Retina (tissue), 1 donor: ENCODE results near the gene GMCL1.
"Not testable (repeated sequence)": the region's sequence is repeated elsewhere in the genome, so short reads cannot be mapped to it uniquely, and the experiment has no call there.

ENCODE experiments used
- DNase-seq: peaks from one replicate; pipeline ENCODE4 v3.0.0-alpha.2; 2016

The GMCL1 gene, protein sequence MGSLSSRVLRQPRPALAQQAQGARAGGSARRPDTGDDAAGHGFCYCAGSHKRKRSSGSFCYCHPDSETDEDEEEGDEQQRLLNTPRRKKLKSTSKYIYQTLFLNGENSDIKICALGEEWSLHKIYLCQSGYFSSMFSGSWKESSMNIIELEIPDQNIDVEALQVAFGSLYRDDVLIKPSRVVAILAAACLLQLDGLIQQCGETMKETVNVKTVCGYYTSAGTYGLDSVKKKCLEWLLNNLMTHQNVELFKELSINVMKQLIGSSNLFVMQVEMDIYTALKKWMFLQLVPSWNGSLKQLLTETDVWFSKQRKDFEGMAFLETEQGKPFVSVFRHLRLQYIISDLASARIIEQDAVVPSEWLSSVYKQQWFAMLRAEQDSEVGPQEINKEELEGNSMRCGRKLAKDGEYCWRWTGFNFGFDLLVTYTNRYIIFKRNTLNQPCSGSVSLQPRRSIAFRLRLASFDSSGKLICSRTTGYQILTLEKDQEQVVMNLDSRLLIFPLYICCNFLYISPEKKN

DNA sequence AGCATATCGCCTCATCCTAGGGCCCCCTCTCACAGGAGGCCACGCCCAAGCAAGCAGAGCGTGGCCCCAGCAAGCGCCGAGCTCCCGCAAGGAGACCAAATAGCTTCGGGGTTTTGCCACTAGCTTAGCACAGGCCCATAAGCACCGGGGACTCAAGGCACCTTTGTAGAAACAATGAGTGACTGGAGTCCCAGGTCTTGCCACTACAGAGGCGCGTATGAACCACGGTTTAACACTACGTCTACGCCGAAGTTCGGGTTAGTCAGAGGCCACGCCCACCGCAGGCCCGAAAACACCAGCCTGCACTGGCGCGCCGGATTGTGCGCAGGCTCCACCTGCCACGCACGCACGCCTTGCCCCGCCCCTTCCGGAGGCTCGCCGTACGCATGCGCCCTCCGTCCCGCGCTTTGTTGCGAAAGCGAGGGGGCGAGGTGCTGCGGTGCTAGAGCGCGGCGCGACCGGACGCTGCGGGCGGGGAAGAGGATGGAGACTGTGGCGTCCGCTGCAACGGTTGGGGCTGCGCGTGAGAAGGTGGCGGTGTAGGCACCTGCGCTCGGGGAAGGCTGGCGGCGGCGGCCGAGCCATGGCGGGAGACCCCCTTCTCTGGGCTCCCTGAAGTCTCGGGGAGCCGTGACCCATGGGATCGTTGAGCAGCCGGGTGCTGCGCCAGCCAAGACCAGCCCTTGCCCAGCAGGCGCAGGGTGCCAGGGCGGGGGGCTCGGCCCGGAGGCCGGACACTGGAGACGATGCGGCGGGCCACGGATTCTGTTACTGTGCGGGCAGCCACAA is at the start of gene GMCL1:
Gene GMCL1, plus strand, starts transcription at position 405 of the 789 bp plus-strand sequence. Its CDS starts 233 bp downstream, at position 638.
- DNase-seq = peak; percentile 98

DNA sequence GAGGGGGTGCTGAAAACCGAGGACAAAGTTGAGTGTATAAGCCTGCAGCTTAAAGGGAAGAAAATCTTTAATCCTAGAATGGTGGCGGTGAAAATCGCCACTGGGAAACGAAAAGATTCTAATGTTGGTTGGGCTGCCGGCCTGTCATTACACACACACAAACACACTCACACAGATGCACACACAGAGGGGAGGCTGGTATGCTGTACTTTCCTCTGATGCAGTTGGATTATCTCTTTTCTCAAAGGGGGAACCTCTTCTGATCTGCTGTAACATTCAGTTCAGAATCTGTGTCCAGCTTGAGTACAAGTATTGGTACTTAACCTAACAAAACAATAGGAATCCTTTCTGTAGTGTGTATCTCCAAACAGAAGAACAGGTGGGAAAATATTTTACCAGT is 48.5 kb upstream of the GMCL1 start:
- no peak for DNase-seq

DNA sequence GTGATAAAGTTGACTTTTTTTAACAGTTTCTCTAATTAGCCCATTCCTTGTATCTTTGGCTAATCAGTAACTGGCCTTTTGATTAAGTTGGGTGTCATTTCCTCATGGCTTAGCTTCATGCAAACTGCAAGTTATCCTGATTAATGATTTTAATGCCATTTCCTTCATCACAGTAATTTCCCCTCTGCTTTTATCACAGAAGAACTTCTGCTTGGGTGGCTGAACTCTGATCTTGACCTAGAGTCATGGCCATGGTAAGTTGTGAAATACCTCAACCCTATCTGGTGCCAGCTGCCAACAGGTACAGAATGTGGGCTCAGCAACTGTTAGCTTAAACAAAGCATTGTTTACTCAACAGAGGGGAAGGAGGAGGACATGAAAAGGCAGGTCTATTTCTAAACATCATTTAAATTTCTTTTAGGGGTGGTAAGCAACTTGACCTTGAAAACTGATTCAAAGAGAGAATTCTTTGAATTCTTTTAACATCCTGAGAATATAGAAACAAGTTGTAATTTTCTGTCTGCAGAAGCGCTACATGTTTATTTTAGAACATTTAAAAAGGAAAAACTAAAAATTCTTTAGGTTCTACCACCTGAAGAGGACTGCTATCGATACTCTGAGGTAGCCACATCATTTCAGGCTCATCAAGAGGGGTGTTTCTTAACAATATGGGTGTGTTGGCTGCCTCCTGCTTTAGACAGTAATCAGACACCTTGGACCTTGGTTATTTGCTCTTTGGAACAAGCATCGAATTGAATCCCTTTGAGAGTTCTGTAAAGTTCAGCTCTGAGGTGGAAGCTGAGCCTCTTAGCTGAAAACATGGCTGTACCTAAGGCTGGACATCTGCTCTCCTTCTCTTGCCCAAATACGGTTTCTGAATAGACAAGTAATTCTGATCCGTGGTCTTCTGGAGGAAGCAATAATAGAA is 47.9 kb upstream of the GMCL1 start:
- no peak for DNase-seq

DNA sequence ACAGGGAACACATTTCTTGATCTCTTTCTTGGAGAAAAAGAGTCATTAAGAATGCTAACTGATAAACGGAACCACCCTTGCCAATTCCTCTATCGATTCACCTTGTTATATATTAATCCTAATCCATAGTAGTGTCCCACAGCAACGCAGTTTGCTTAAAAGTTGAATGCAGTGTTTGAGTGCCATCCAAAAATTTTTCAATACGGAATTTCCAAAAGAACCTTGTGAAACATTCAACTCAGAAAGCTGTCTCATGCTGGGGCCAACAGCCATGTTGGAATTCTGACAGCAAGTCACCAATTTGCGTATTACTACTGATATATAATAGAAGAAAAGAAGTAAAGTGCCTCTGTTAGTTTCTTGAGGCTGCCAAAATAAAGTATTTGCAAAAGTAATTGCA is 45.2 kb upstream of the GMCL1 start:
- no peak for DNase-seq

DNA sequence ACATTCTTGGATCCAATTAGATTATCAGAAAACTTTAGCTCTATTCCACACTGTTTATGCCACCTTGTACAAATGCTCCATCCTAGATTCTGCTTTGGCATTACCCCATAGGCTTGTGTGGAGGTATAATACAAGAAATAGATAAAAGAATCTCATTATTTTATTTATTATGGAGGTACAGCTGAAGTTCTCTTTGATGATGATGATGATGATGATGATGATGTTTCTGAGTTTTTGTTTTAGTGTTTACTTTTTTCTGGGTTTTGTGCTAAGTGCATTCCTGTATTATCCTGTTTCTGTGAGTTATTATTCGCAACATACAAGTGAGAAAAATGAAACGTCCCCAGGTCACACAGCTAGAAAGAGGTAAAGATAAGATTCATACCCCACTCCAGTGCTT is 44.1 kb upstream of the GMCL1 start:
- DNase-seq = no peak

DNA sequence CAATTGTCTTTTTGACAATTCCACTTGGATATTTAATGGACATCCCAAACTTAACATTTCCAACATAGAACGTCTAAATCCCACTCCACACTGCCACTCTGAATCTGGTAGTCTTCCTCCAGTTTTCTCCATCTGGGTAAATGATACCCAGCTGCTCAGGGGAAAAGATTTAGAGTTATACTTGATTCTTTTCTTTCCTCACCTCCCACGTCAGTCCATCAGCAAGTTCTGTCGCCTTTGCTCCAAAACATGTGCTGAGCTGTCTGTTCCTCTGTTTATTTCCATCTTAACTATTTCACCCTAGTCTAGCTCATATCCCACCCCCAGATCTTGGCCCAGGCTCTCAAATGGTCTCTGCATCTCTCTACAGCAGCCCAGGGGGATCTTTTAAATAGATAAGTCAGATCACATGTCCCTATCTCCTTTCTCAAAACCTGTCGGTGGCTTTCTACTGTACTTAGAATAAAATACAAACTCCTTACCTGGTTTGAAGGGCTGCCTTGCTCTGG is 43.4 kb upstream of the GMCL1 start:
- DNase-seq = no peak

DNA sequence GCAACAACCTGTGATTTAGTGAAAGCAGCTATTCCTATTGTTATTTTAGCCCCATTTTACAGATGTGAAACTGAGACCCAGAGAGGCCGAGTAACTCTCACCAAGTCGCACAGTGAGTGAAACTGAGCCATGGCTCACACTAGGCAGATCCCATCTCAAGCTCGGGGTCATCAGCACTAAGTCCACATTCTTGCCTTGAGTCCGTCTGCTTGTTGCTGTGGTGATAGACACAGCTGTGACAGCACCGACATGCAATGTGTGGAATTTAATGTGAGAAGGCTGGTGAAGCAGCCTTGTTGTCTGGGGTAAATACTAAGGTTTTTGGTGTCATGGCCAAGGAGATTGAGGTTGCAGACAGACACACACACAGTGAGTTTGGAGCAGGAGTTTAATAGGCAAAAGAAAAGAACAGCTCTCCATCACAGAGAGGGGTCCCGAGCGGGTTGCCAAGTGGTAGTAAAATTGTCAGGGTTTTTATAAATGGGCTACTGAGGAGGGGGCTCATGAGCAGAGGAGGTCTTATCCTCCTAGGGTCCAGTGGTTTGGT is 40.2 kb upstream of the GMCL1 start:
- DNase-seq = peak; percentile 37

DNA sequence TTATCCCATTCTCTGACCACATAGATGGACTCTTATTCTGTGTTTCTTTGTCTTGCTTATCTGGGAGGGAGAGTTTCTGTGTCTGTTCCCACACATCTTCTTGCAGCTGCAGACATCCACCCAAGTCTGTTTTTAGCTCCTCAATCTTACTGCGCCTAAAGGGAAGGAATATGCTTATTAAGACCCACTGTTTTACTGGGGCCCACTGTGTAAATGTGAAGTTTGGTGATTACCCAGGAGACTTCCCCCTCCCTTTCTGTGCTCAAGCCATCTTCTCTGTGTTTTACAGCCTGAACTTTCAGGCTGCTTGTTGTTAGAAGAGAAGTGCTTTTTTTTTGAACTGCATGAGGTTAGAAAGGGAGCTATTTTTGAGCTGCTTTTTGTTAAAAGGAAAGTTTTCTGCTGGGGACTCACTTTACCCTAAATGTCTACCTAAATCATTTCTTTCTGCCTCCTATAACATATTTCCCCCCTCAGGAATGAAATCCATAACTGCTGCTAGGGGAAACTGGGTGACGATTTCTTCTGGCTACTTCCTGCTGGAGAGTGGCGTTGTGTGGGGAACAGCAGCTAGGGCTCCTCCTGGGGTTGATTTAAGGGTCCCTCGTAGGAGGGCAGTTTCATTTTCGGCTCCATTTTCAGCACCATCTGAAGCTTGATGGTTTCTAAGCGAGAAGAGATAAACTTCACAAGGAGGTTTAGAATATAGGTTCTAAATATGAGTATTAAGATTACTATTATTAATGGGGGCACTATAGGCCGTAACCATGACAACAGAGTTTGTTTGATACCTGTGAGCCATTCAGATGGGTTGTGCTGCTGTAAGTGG is 39.5 kb upstream of the GMCL1 start:
- DNase-seq = peak; percentile 28

DNA sequence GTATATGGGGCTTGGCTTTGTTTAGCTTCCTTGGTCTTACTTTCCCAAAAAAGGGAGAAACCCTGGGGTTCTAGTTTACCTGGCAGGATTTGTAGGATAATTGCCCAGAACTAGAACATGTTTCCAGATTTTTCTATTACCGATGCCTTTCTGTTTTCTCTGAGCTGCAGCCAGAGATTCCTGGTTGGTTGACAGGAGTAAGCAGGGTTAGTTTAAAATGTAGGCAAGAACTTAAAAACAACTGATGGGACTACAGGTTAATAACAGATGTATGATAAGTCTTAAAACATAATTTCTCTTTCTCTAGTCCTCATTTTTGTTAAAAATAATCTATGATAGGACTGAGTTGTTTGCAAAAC is 38.9 kb upstream of the GMCL1 start:
- DNase-seq = no peak

DNA sequence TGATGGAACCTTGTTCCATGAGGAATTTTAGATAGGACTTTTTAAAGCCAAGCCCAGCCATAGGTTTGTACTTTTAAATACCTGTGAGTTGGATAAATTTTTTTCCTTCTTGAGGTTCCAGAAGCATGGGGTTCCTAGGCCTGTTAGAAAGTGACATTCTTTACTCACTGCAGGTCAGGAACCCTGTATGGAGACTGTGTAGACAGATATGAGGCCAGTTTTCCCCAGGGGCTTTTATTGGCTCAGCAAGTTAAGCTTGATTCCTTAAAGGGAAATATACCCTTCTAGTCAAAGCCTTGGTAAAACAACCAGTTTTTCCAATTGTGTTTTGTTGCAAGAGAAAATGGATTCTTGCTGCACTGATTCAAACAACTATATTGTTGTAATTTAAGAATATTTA is 38.4 kb upstream of the GMCL1 start:
- no peak for DNase-seq

DNA sequence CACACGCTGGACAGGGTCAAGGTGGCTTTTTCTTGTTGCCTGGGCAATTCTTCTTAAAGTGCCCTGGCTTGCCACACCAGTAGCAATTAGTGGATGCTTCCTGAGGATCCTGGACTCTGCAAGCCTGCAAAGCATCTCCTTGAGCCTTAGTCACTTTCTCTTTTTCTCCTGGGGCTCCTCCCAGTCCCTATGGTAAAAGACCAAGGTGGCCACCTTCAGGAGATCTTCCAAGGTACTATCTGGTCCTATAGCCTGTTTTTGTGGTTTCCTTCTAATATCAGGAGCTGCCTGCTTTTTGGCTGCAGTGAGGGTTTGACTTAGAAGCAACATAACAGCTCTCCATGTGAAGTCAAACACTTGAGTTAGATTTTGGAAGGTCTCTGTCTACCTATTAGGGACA is 33.3 kb upstream of the GMCL1 start:
- DNase-seq = no peak

DNA sequence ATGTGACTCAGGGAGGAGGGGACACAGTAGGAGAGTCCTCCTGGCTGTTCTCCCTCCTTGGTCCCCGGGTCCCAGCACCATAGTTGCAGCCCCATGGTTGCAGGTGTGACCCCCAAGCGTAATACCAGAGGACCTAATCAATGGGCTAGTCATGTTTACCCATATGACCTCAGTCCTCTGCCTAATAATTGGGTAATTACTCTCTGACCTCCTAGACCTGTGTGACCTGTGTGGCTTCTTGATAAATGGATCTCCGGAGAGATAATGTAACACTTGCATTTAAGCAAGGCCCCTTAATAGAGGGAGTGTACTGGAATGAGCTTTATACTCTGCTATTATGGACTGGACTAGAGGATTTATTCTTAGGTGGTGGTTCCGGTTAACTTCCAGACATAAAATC is 32.2 kb upstream of the GMCL1 start:
- DNase-seq = no peak

DNA sequence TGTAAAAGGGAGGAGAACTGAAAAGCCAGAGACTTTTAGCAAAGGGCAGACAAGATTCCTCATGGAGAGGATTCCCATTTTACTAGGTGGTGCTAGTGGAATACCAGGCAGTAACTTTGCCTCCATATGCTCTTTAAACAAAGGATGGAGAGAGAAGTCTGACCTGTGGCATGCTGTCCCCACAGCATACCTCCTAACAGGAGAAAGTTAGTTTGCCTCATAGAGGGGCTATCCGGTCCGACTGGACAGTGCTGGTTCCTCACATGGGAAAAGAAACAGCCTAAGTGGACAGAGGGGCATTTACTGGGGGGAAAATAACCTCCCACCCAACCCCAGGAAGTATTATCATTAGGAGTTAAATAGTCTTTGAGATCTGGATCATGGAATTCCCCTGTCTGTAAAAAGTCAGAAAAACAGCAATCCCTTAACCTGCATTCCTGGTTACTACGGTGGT is 31.6 kb upstream of the GMCL1 start:
- no peak for DNase-seq

DNA sequence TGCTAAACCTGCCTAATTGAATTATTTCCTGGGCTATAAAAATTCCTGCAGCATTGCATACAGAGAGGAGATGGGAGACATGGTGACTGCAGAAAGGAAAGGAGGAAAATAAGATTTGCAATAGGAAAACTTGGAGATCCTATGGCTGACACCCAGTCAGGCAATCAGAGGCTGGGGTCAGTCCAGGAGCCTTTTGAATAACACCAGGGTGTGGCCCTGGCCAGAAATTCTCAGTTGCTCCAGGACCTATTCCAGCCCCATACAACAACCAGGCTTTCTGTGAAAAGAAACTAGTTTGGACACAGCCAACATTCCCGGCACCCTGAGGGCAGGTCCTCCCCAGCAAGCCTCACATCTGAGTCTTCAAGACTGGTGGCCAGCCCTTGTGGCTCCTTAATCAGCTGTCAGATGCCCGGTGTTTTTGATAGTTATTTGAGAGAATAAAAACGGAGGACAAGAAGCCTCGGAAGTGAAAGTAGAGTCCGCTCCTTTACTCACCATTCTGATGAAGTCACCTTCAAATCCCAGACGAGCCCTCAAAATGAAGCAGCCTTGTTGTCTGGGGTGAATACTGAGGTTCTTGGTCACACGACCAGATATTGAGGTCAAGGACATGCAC is 31.1 kb upstream of the GMCL1 start:
- DNase-seq = peak; percentile 19

DNA sequence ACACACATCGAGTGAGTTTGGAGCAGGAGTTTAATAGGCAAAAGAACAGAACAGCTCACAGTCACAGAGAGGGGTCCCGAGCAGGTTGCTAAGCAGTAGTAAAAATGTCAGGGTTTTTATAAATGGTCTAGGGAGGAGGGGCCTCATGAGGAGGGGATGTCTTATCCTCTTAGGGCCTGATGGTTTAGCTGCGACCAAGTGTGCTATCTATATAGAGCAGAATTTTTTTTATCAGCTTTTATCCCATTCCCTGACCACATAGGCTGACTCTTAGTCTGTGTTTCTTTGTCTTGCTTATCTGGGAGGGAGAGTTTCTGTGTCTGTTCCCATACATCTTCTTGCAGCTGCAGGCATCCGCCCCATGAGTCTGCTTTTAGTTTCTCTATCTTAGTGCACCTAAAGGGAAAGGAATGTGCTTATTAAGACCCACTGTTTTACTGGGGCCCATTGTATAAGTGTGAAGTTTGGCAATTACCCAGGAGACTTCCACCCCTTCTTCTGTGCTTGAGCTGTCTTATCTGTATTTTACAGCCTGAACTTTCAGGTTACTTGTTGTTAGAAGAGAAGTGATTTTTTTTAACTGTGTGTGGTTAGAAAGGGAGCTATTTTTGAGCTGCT is 30.4 kb upstream of the GMCL1 start:
- no peak for DNase-seq

DNA sequence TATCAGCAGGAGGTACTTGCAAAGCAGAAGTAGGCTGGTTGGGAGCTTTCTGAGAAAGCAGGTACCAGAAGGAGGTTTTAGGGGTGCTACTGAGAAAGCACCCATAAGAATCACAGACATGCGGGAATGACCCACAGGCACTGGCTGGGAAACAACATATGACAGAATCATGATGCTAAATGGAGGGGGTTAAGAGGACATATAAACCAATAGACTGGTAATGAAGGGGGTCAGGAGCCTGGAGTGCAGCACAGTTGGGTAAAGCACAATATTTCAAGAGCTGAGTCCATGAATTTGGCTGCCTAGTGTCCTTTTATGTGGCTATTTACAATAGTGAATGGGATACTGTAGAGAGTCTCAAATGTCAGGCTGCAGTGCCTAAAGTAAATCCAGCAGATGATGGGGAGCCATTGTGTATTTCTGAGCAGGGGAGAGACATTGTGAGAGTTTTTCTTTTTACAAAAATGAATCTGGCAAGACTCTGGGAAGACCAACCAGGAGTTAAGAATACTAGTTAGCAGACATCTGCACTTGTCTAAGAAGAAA is 27.6 kb upstream of the GMCL1 start:
- DNase-seq = no peak

DNA sequence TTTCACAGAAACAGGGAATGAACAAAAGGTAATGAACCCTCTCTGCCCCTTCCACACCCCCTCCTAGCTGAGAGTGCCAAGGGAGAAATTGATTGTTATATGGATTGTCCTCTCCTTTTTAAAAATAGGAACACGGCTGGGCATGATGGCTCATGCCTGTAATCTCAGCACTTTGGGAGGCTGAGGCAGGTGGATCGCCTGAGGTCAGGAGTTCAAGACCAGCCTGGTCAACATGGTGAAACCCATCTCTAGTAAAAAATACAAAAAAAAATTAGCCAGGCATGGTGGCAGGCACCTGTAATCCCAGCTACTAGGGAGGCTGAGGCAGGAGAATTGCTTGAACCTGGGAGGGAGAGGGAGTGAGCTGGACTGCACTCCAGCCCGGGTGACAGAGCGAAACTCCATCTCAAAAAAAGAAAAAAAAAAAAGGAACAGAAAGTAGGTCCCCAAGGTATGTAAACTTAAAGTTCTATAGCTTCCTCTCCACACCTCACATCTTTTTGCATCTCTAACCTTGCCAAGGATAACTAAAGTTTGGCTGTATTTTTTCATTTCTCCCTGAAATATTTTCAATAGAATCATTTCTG is 26.6 kb upstream of the GMCL1 start:
- DNase-seq = not testable (repeated sequence)

DNA sequence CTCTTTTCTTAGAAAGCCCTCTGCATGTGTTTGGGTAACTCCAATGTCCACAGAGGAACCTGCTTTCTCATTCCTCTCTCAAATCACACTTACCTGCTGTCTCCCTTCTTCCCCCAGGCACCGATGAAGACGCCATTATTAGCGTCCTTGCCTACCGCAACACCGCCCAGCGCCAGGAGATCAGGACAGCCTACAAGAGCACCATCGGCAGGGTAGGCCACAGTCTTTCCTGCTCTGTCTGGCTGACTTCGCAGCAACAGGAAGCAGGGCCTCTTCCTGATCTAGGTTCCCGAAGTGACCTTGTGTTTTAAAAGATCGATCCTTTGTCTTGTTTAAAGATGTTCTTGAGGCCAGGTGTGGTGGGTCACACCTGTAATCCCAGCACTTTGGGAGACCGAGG is 25.0 kb upstream of the GMCL1 start:
- no peak for DNase-seq

DNA sequence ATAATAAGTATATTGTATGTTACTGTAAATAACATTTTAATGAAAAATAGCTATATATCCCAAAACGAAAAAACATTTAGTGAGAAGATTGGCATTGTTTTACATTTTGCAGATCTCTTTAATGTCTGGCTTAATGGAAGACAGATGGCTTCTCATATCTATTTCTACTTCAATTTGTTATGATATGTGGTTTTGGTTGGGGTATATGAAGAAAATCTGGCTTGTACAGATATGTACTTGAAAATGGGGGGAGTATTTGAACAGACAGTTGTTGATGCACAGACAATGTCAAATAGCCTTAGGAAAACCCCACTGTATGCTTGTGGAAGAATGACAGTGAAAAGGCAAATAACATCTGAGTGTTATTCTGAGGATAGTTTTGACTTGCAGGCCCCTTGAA is 23.6 kb upstream of the GMCL1 start:
- no peak for DNase-seq
